HS-27A (cell line): ENCODE measurements around the gene NDUFAF5.
A peak's percentile ranks its signal among the peaks of the same experiment; 100 is the strongest.
"Not testable (repeated sequence)": the region's sequence is repeated elsewhere in the genome, so short reads cannot be mapped to it uniquely, and the experiment has no call there.

ENCODE experiments used
- DNase-seq: peaks from one replicate; pipeline ENCODE4 v3.0.0-alpha.2; 2012; ENCODE audit warnings: low read depth, missing footprints

NDUFAF5 gene

GRCh38 chr20:13784893-13785715 lies at the start of gene NDUFAF5, which contains the start of gene ESF1:
Gene NDUFAF5 (plus strand): TSS chr20:13785028. CDS start chr20:13785069, 41 bp downstream.
Gene ESF1 (minus strand): TSS chr20:13784919. CDS start chr20:13783140, 1,779 bp downstream.
- DNase-seq, result peak; percentile 91

GRCh38 chr20:13735826-13736225 lies 49.0 kb upstream of the NDUFAF5 start:
- DNase-seq, result no peak

GRCh38 chr20:13736436-13737191 lies 48.2 kb upstream of the NDUFAF5 start:
- DNase-seq, result no peak

- DNase-seq, result not testable (repeated sequence)
These were observed 46.6 kb upstream of the NDUFAF5 start for GRCh38 chr20:13738187-13738586.

GRCh38 chr20:13739731-13740649 lies 44.8 kb upstream of the NDUFAF5 start:
- DNase-seq, result no peak

- no peak for DNase-seq
These were observed 42.9 kb upstream of the NDUFAF5 start for GRCh38 chr20:13741879-13742278.

GRCh38 chr20:13744352-13744751 lies 40.5 kb upstream of the NDUFAF5 start:
- DNase-seq, result no peak

GRCh38 chr20:13745784-13746183 lies 39.0 kb upstream of the NDUFAF5 start:
- no peak for DNase-seq

GRCh38 chr20:13749811-13750210 lies 35.0 kb upstream of the NDUFAF5 start:
- DNase-seq, result no peak

GRCh38 chr20:13753436-13754036 lies 31.3 kb upstream of the NDUFAF5 start:
- no peak for DNase-seq

GRCh38 chr20:13755809-13756208 lies 29.0 kb upstream of the NDUFAF5 start:
- no peak for DNase-seq

- DNase-seq, result no peak
These were observed 28.3 kb upstream of the NDUFAF5 start for GRCh38 chr20:13756551-13756950.

- no peak for DNase-seq
These were observed 25.9 kb upstream of the NDUFAF5 start for GRCh38 chr20:13758884-13759283.

- not testable (repeated sequence) for DNase-seq
These were observed 24.3 kb upstream of the NDUFAF5 start for GRCh38 chr20:13760451-13760946.

GRCh38 chr20:13765299-13765698 lies 19.5 kb upstream of the NDUFAF5 start:
- no peak for DNase-seq

GRCh38 chr20:13765868-13766416 lies 18.9 kb upstream of the NDUFAF5 start:
- DNase-seq, result no peak

- no peak for DNase-seq
These were observed 14.7 kb upstream of the NDUFAF5 start for GRCh38 chr20:13770141-13770540.

- no peak for DNase-seq
These were observed 12.9 kb upstream of the NDUFAF5 start for GRCh38 chr20:13771853-13772453.

GRCh38 chr20:13772529-13772928 lies 12.3 kb upstream of the NDUFAF5 start:
- no peak for DNase-seq

GRCh38 chr20:13775867-13776266 lies 9.0 kb upstream of the NDUFAF5 start:
- no peak for DNase-seq

- DNase-seq, result no peak
These were observed 7.6 kb upstream of the NDUFAF5 start for GRCh38 chr20:13777171-13777601.
